ENCODE measurements around the gene SRSF9. TPM values are rescaled to one million over a fixed set of nuclear protein-coding genes. Genes with fewer than 3 reads are reported as not detected.

Gene SRSF9
- total RNA-seq, 1 experiment from 2014 or later = 319 TPM

DNA sequence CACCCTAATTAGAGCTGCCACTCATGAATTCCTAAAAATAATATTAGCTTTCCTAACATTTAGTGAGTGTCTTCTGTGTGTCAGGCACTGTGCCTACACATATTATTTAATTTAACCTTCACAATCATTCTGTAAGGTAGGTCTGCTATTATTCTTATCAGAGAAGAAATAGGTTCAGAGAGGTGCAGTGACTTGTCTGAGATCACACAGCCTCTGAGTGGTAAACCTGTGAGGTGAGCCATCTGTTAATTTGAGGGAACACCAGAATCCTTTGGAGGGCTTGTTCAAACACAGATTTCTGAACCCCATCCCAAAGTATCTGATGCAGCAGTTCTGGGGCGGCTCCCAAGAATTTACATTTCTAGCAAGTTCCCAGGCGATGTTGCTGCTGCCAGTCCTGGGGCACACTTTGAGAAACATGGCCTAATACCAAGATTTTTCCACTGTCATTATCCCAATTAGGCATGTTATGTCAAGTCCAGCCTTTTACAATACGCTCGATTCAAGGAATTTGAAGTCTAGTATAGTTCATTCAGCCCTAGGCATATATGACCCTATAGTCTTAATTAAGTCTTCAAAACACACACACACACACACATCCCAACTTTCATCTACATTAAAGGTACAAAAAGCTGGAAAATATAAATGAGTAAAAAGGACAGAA is 51.5 kb downstream of the SRSF9 start:
- Histone ChIP-seq H3K4me3 (ENCODE audit: low read length) (no peak overlapping the region), H3K27me3 (ENCODE audit: low read length) (no peaks in the 10 kb centered on the region), H2AFZ (ENCODE audit: low read length) (no peak overlapping the region), H3F3A (ENCODE audit: low read length, unreplicated experiment) (no peaks in the 10 kb centered on the region), H3K4me2 (ENCODE audit: low read length) (no peak overlapping the region), H3K79me2 (ENCODE audit: low read length) (no peaks in the 10 kb centered on the region), H3K27ac (ENCODE audit: low read length) (no peak overlapping the region), H3K9me3 (ENCODE audit: low read length) (no peaks in the 10 kb centered on the region), H3K36me3 (ENCODE audit: low read depth, low read length) (no peaks in the 10 kb centered on the region), H3K4me1 (ENCODE audit: insufficient read depth, low read length) (no peaks in the 10 kb centered on the region), H3K9me2 (replicated peaks; ENCODE audit: low read length) (no peaks in the 10 kb centered on the region), H3K9ac (ENCODE audit: low read length) (no peak overlapping the region), H4K20me1 (ENCODE audit: low read length) (no peaks in the 10 kb centered on the region)
- ATAC-seq (no peak), DNase-seq (no peak)
- TF ChIP-seq CTCF (conservative IDR thresholded peaks at IDR 0.05; ENCODE audit: low read depth, low read length) (no peak), EZH2phosphoT487 (IDR thresholded peaks at IDR 0.05; ENCODE audit: borderline replicate concordance, low read length) (no peak), EZH2 (IDR thresholded peaks at IDR 0.05; ENCODE audit: low read length, unreplicated experiment) (no peak)
- POLR2A ChIA-PET (ENCODE audit: unreplicated experiment) = interaction anchor here (0.7 kb wide), 1 partner anchor 231 kb away, joined by 7 read pairs; no protein-coding TSS in a partner anchor
- BruUV-seq (replicated peaks) = no TSS peak
- CTCF ChIA-PET = no interaction called here
- intact Hi-C loops (cut with micrococcal nuclease) = no loop called here

DNA sequence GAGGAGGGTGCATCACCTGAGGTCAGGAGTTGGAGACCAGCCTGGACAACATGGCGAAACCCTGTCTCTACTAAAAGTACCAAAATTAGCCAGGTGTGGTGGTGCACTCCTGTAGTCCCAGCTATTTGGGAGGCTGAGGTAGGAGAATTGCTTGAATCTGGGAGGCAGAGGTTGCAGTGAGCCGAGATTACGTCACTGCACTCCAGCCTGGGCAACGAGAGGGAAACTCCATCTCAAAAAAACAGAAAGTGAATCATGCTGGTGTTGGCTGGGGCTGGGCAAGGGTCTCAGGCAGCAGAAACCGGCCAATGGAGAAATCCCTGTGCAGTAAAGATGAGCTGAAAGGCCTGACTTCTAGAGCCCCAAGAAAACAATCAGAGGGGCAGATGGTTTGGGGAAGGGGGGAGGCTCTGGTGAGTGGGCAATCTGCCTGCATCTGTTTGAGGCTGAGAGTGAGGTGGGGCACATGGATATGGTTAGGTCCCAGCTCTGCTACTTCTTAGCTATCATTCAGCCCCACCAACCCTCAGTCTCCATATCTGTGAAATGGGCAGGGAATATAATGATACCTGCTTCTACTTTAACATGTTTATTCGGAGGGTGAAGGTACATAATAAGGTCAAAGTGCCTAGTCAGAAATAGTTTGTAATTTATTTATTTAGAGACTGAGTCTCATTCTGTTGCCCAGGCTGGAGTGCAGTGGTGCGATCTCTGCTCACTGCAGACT is 52.9 kb downstream of the SRSF9 start:
- ChIA-PET CTCF (no interaction called here), POLR2A (ENCODE audit: unreplicated experiment) (no interaction called here)
- no peak overlapping the region for H3K4me3 ChIP-seq (ENCODE audit: low read length)
- no peaks in the 10 kb centered on the region for H3K36me3 ChIP-seq (ENCODE audit: low read depth, low read length)
- H3K9ac ChIP-seq (ENCODE audit: low read length) = no peak overlapping the region
- no peak overlapping the region for H3K4me2 ChIP-seq (ENCODE audit: low read length)
- no peak for TF ChIP-seq EZH2 (IDR thresholded peaks at IDR 0.05; ENCODE audit: low read length, unreplicated experiment)
- TF ChIP-seq CTCF (conservative IDR thresholded peaks at IDR 0.05; ENCODE audit: low read depth, low read length) = no peak
- no peaks in the 10 kb centered on the region for H3K79me2 ChIP-seq (ENCODE audit: low read length)
- H3K27ac ChIP-seq (ENCODE audit: low read length) = no peak overlapping the region
- DNase-seq = no peak
- no peak for ATAC-seq
- H3F3A ChIP-seq (ENCODE audit: low read length, unreplicated experiment) = no peaks in the 10 kb centered on the region
- BruUV-seq (replicated peaks) = no TSS peak
- H3K4me1 ChIP-seq (ENCODE audit: insufficient read depth, low read length) = no peaks in the 10 kb centered on the region
- no peaks in the 10 kb centered on the region for H3K9me2 ChIP-seq (replicated peaks; ENCODE audit: low read length)
- H3K27me3 ChIP-seq (ENCODE audit: low read length) = no peaks in the 10 kb centered on the region
- H2AFZ ChIP-seq (ENCODE audit: low read length) = no peak overlapping the region
- H4K20me1 ChIP-seq (ENCODE audit: low read length) = no peaks in the 10 kb centered on the region
- no peaks in the 10 kb centered on the region for H3K9me3 ChIP-seq (ENCODE audit: low read length)
- intact Hi-C loops (cut with micrococcal nuclease) = no loop called here
